Measurements from ENCODE around the gene PANK1.
"Not testable (repeated sequence)": the region's sequence is repeated elsewhere in the genome, so short reads cannot be mapped to it uniquely, and the experiment has no call there.

PANK1 gene

GRCh38 chr10:89566992-89567391 lies 78.0 kb downstream of the PANK1 start:
- no peak for DNase-seq (ENCODE audit: low spot score)

- no peak for DNase-seq (ENCODE audit: low spot score)
These were observed 78.7 kb downstream of the PANK1 start for GRCh38 chr10:89566095-89566950.

- DNase-seq (ENCODE audit: low spot score) = no peak
These were observed 79.9 kb downstream of the PANK1 start for GRCh38 chr10:89565180-89565579.

DNA sequence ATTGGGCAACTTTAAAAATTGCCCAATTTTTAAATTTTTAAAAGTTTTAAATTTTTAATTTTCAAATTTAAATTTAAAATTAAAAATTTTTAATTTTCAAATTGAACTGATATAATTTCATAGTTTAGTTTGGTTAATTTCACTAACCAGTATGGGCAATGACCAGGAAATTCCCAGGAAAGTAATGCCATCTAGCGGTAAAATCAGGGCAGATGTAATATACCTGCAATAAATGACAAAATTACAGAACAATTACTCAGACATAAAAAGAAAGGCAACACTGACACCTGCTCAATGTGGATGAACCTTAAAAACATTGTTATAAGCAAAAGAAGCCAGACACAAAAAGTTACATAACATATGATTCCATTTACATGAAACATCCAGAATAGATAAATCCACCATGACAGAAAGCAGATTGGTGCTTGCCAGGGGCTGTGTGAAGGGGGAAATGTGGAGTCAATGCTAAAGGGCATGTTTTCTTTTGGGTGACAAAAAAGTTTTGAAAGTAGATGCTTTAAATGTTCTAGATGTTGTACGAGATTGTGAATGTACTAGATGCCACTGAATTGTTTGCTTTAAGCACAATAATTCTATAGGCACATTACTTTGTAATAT lies 81.1 kb downstream of the PANK1 start:
- DNase-seq (ENCODE audit: low spot score) = no peak

- no peak for DNase-seq (ENCODE audit: low spot score)
These were observed 81.7 kb downstream of the PANK1 start for GRCh38 chr10:89563311-89563710.

DNA sequence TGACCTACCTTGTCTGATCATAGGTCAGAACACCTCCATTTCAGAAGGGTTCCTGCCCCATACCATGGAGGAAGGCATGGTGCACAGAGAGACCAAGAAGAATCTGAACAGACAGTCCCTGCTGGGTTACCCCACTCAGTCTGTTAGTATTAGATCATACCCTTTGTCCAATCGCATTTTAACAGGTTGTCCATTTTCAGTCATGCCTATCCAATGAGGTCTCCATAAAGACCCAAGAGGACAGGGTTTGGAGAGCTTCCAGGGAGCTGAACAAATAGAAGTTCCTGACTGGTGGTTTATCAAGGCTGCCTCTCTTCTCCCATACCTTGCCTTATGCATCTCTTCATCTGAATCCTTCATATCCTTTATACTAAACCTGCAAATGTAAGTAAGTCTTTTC lies 88.4 kb downstream of the PANK1 start:
- no peak for DNase-seq (ENCODE audit: low spot score)

DNA sequence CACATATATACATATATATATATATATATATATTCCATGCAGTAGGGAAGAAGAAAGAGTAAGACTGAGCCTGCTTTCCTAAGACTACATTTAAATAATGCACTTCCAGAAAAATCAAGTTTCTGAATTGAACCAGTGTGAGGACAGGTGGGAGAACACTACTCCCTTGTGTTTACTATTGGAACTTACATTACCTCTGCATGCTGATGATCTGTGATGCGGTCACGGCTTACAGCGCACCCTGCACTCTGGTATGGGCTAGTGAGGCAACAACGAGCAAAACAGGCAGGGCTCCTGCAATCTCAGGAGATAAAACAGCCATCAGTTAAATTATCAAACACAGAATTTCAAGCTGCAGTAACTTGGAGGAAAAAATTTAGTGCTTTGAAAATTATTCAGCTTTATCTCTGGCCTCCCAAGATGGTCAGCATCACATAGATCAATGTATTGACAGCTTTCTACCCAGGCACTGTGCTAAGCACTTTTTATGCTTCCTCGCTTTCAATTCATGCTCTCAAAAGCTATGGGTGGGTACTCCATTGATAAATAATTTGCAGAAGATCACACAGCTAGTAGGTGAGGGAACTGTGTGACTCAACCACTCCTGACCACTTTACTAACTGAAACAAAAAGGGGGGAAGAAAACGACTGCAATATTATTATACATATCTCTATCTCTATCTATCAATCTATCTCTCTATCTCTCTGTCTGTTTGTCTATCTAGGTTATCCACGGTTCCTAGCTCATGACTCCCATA lies 89.2 kb downstream of the PANK1 start:
- no peak for DNase-seq (ENCODE audit: low spot score)

DNA sequence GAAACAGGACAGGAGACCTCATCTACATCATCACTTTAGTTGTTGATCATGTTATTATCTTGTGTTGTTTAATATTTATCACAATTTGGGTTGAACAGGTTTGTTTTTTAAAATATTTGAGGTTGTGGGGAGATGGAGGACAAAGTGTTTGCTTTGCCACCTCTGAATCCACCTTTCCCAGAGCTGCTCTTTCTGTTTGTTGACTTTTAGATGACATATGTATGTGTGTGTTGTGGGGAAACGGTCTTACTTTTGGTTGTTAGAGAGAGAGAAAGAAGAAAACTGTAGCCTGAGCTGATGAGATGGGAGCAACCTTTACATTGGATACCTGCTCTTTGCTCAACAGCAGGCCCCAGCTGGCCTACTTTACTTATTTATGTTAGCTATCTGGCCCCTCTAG lies 90.6 kb downstream of the PANK1 start:
- no peak for DNase-seq (ENCODE audit: low spot score)

GRCh38 chr10:89553064-89553734 lies 91.8 kb downstream of the PANK1 start:
- DNase-seq (ENCODE audit: low spot score) = no peak

- no peak for DNase-seq (ENCODE audit: low spot score)
These were observed 92.8 kb downstream of the PANK1 start for GRCh38 chr10:89552213-89552612.

GRCh38 chr10:89550509-89550908 lies 94.5 kb downstream of the PANK1 start:
- no peak for DNase-seq (ENCODE audit: low spot score)

DNA sequence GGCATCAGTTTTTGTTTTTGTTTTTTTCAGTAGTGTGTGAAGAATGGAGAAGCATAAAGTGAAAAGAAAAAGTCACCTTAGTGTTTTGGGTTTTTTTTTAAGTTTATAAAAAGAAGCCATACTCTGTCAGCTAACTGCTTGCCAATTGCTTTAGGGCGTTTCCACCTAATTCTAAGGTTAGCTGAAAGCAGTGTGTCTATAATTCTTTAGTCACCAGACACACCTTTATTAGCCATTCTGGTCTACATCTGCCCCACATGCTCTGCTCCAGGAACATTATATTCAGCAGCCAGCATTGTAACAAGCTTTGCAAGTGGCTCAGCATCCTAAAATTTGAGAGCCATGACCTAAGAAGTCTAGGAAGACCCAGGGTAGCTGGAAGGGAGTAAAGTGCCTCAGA lies 95.5 kb downstream of the PANK1 start:
- DNase-seq (ENCODE audit: low spot score) = no peak

- DNase-seq (ENCODE audit: low spot score) = no peak
These were observed 96.4 kb downstream of the PANK1 start for GRCh38 chr10:89548673-89549072.

DNA sequence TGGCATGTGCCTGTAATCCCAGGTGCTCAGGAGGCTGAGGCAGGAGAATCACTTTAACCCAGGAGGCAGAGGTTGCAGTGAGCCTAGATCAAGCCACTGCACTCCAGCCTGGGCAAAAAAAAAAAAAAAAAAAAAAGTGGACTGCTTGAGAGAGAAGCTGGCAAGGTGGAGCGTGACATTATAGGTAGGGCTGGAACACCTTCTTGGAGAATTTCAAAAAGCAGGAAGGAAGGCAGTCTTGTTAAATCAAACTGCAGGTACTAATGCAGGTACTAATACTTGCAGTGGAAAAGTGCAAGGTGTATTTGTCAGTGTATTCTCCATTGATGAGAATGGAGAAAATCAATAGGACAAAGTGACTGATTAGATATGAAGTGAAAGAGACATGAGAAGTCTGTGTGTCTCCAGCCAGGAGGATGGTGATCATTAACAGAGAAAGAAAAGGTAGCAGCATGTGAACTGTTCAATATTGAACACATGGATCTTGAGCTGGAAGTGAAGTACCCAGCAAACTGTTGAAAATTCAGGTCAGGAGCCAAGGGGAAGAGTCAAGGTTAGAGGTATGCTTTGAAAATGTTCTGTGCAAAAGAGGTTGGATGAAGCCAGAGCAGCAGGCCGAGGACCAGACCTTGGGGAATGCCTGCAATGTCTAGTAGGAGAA lies 97.1 kb downstream of the PANK1 start:
- DNase-seq (ENCODE audit: low spot score) = no peak

GRCh38 chr10:89546651-89547050 lies 98.4 kb downstream of the PANK1 start:
- not testable (repeated sequence) for DNase-seq (ENCODE audit: low spot score)

DNA sequence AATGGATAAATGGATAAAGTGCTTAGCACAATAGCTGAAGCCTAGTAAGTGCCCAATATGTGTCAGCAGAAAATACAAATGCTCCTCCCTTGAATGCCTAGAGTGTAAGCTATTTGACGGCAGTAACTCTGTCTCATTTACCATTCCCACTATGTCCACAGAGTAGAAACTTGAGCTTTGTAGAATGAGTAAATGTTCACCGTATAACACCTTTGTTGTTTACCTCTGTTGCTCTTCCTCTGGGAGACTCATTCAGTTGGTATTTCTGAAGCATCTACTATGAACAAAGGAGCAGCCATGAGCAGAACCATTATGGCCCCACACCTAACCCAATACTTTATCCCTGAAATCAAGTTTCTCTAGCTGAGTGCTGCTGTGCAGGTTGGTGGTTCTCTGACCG lies 101.2 kb downstream of the PANK1 start:
- DNase-seq (ENCODE audit: low spot score) = no peak

- no peak for DNase-seq (ENCODE audit: low spot score)
These were observed 104.6 kb downstream of the PANK1 start for GRCh38 chr10:89540420-89540949.

DNA sequence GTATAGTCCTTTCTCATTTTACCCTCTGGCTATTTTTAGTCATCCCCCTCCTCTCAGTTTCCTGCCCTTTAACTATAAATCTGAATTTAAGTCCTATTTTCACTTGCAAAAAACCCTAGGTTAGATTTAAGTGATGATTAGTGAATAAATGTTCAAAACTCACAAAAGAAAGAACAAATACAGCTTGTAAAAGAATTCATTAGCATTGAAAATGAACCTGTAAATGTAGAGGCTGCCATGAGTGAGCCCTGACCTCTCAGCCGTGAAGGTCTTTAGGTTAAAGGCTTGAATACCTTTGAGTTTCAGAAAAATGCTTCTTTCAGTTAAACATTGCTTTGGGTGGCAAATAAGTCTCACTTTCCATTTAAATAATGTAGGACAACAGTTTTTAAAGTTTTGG lies 107.7 kb downstream of the PANK1 start:
- no peak for DNase-seq (ENCODE audit: low spot score)

GRCh38 chr10:89536013-89536354 lies 109.1 kb downstream of the PANK1 start:
- no peak for DNase-seq (ENCODE audit: low spot score)

DNA sequence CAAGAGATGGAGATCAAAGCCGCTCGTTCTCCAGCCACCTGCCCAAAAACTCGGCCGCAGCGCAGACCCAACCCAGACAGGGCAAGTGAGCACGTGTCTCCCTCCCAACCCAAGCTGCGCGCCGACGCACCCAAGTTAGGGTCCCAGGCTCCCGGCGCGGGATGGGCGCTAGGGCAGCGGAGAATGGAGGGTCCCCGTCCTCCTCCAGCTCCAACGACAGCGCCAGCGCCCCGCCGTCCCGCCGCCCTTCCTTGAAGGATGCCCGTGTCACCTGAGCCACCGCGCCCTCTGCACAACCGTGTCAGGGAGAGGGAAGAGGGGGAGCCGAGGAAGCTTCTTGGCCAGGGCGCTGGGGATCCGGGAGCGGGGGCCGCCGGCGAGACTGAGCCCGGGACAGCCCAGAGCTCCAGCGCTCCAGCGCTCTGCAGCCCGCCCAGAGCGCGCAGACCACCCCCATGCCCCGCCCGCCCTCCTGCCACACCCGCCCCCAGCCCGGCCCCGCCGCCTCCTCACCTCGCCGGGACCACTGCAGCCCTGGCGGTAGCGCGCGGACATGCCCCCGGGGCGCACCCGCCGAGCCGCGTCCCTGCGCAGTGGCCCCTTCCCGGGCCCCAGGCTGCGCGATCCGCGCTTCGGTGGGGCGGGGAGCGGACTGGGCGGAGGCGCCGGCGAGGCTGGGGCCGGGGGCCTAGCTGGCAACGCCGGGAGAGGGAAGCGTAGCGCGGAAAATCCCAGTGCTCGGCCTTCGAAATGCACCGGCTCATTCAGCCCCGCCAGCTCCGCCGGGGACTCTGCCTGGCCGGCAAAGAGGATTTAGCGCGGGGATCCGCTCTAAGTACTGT lies 109.7 kb downstream of the PANK1 start, which contains the start of gene SLC16A12:
TSS of gene SLC16A12 (minus strand) at position 424 of the 842 bp plus-strand sequence. CDS start 73,016 bp downstream, outside the sequence.
- peak; percentile 52 for DNase-seq (ENCODE audit: low spot score)

GRCh38 chr10:89534826-89535166 lies 110.2 kb downstream of the PANK1 start:
- DNase-seq (ENCODE audit: low spot score) = no peak

Data from HuH-7 (cell line).